ENCODE measurements around the gene SRSF9.
"Not testable (repeated sequence)": the region's sequence is repeated elsewhere in the genome, so short reads cannot be mapped to it uniquely, and the experiment has no call there.

The SRSF9 gene

GRCh38 chr12:120481022-120481767 lies 11.6 kb upstream of the SRSF9 start:
- DNase-seq = no peak

- DNase-seq = no peak
Observed at GRCh38 chr12:120480211-120480610, 10.7 kb upstream of the SRSF9 start.

- no peak for DNase-seq
Observed at GRCh38 chr12:120479458-120479857, 9.9 kb upstream of the SRSF9 start.

DNA sequence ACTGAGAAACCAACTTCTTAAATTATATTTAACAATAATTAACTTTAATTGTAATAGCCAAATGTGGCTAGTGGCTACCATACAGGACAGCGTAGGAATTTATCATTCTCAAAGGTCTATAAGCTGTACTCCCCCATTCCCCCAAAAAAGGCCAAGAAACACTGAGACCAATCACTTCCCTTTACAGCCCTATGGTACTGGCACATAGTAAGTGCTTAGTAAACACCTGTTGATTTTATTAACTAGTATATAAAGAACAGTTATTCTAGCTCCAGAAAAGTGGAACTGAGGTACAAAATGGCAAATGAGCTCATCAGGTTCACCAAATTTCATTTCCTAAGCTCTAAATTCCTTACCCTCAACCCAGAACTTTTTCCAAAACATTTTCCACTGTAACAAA lies 6.1 kb upstream of the SRSF9 start:
- DNase-seq = no peak

GRCh38 chr12:120474616-120474960 lies 5.0 kb upstream of the SRSF9 start:
- peak; percentile 96 for DNase-seq

- DNase-seq = peak; percentile 68
Observed at GRCh38 chr12:120473807-120474615, 4.5 kb upstream of the SRSF9 start.

GRCh38 chr12:120472521-120472920 lies 3.0 kb upstream of the SRSF9 start:
- DNase-seq = no peak

GRCh38 chr12:120470150-120470784 lies 719 bp upstream of the SRSF9 start:
- peak; percentile 76 for DNase-seq

GRCh38 chr12:120468821-120469449 lies 613 bp downstream of the SRSF9 start:
- DNase-seq = peak; percentile 76

DNA sequence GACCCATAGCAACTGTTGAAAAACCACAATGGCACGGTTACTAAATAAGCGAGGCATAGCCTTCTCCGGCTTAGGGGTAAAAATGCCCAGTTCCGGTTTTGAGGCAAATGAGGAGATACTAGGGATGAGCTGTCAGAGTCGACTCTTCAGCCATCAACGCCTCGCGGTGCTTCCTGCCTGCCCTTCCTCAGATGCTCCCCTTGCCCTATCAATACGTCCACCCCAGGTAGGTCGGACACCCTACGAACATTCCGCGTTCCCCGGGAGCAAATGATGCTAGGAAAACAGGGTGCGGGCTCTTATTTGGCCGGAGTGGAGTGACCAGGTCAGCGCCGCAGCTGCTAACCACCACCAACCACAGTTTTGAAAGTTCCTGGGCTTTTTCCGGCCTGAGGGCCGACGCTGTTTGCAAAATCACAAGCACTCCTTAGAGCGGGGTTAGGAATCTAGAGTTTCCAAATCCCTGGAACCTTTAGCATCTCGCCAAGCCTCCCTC lies 1.2 kb downstream of the SRSF9 start:
- peak; percentile 76 for DNase-seq

DNA sequence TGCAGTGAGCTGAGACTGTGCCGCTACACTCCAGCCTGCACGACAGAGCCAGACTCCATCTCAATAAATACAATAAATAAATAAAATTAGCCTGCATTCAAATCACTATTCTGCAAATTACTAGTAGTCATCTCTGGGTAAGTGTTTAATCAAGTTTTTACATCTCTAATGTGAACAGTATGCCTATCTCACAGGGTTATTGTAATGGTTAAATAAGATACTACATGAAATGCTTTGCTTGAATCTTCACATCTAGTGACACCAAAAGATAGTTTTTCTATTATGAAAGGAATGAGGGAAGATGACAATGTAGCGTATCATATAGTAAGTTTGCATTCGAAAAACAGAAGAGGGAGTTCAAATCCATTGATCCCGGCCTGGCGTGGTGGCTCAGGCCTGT lies 2.1 kb downstream of the SRSF9 start:
- no peak for DNase-seq

- peak; percentile 66 for DNase-seq
Observed at GRCh38 chr12:120466560-120467315, 2.8 kb downstream of the SRSF9 start.

DNA sequence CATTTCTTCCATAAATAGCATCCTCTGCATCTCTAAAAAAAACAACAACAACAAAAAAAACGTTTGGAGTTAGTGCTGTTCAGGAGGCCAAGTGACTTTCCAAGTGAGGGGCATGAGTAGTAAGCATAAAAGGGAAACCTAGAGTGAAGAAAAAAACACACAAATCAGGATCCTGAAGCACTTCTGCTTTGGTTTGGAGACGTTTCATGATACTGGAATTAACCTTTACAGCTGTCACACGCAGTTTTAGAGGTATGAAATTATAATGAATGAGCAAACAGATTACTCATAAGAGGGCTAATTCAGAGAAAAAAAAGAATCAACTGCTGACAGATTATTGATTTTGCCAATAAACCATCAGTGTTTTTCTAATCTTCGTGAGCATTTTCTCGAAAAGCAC lies 3.8 kb downstream of the SRSF9 start:
- DNase-seq = no peak

- no peak for DNase-seq
Observed at GRCh38 chr12:120463712-120464111, 5.8 kb downstream of the SRSF9 start.

DNA sequence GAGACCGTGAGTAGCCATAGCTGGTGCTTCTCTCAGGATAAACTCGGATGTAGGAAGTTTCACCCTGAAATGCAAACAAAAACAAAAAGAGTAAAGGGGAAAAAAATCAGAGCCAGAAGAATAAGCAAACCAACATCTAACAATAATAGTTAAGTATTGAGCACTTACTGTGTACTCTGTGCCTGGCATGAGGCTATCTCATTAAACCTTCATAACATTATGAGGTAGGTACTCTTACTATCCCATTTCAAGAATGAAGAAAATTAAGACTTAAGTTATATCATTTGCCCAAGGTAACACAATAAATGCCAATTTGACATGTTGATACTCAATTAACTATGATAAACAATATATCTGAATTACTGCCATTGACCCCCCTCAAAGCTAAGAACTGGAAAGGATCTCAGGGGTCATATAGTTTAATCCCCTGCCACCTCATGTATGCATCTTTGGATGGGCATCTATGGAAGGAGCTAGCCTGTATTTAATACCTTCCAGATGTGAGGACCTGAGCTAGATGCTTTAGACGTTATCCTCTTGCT lies 7.4 kb downstream of the SRSF9 start:
- DNase-seq = no peak

- DNase-seq = no peak
Observed at GRCh38 chr12:120460157-120460556, 9.4 kb downstream of the SRSF9 start.

GRCh38 chr12:120457133-120457532 lies 12.4 kb downstream of the SRSF9 start:
- DNase-seq = peak; percentile 54

GRCh38 chr12:120455302-120455701 lies 14.2 kb downstream of the SRSF9 start:
- DNase-seq = no peak

- DNase-seq = peak; percentile 70
Observed at GRCh38 chr12:120453977-120454376, 15.6 kb downstream of the SRSF9 start.

DNA sequence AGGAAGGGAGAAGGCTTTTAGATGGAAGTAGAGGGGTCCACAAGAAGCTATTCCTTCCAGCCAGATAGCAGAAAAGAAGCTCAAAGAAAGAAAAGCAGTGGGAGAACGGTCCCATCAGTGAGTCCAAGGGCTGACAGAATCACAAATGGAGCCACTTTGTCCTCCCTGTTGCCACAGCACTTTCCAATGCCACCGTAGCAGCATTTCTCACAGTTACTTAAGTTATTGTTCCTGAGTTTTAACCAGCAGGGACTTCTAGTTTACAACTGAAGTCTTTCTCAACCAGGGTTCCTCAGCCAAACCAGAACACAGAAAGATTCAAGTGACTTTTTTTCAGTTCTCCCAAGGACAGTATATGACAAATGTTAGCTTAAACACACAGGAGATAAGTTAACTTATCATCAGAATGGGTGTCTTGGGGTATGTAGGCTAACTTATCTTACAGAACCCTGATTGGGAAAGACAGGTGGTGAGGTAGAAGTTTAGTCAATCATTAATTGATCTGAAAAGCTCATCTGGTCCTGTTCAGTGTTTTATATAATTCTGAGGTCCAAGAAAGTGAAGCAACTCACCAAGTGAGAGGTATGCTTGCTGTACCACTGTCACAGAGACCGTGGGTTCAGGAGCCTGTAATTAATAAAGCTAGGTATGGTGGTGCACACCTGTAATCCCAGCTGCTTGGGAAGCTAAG lies 16.3 kb downstream of the SRSF9 start:
- no peak for DNase-seq

DNA sequence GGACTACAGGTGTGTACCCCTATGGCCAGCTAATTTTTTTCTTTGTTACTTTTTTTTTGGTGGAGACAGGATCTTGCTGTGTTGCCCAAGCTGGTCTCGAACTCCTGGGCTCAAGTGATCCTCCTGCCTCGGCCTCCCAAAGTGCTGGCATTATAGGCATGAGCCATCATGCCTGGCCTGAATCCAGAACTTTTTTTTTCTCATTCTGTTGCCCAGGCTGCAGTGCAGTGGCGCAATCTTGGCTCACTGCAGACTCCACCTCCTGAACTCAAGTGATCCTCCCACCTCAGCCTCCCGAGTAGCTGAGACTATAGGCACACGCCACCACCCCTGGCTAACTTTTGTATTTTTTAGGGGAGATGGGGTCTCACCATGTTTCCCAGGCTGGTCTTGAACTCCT lies 17.0 kb downstream of the SRSF9 start:
- not testable (repeated sequence) for DNase-seq

DNA sequence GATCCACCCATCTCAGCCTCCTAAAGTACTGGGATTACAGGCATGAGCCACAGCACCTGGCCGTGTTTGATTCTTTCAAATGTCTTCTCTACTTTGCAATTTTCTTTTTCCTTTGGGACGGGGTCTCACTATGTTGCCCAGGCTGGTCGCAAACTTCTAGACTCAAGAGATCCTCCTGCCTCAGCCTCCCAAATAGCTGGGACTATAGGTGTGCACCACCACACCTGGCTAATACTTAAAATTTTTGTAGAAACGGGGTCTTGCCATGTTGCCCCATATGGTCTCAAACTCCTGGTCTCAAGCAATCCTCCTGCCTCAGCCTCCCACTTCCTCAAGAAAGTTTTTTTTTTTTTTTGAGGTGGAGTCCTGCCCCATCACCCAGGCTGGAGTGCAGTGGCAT lies 21.6 kb downstream of the SRSF9 start:
- no peak for DNase-seq

All from DMS53 (cell line).